GM18951 (cell line): Measurements from ENCODE around the gene KCNIP4.

Experiments
- POLR2A ChIP-seq: IDR thresholded peaks from 4 replicates; pipeline ENCODE4 v1.6.1; 2011; ENCODE audit warnings: mild to moderate bottlenecking; ENCODE audit not compliant: insufficient read length, insufficient read depth; ENCODE audit errors: extremely low read depth
- in situ Hi-C: fragments of 300-500 bp; cut with MboI; formaldehyde crosslinking; loops from one replicate; pipeline ENCODE4 v1.12.0; 2022; ENCODE audit warnings: low sequenced_read_pairs, mixed read lengths, inconsistent platforms; ENCODE audit not compliant: unreplicated experiment

KCNIP4 gene

DNA sequence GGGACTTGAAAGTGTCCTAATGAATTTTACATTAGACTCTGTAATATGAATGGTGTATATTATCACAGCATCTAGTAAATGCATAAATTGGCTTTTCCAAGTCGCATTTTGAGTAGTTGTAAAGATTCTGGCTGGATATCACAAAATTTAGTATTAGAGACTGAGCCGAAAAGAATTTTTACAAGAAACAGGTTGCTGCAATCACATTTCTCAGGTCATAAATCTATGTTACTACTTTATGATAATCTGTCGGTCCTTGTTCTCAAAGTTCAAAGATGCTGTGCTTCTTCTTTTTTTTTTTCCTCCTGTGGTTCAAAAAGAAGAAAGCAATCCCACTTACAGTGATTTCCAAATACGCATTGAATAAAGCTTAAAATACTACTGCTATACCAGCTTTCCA, 253.4 kb downstream of the KCNIP4 start:
- in situ Hi-C loops: no loop called here
- TF ChIP-seq POLR2A: no peak

DNA sequence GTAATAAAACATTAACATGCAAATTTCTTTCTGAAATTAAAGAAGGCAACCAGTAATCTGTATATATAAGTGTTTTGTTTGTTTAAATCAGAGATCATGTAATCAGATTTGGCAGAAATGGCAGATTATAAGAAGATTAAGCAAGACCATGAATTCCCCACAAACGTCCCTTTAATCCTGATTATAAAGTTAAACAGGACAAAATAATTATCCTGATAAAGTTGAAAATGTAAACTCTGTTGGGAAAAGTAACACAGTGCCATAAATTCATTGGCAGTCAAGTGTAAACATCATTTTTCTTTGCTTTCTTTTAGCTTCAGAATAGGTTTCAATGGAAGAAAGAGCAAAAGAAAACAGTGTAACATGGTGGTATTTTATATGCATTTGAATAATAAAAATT, 256.3 kb downstream of the KCNIP4 start:
- in situ Hi-C loops: no loop called here
- no peak for TF ChIP-seq POLR2A

DNA sequence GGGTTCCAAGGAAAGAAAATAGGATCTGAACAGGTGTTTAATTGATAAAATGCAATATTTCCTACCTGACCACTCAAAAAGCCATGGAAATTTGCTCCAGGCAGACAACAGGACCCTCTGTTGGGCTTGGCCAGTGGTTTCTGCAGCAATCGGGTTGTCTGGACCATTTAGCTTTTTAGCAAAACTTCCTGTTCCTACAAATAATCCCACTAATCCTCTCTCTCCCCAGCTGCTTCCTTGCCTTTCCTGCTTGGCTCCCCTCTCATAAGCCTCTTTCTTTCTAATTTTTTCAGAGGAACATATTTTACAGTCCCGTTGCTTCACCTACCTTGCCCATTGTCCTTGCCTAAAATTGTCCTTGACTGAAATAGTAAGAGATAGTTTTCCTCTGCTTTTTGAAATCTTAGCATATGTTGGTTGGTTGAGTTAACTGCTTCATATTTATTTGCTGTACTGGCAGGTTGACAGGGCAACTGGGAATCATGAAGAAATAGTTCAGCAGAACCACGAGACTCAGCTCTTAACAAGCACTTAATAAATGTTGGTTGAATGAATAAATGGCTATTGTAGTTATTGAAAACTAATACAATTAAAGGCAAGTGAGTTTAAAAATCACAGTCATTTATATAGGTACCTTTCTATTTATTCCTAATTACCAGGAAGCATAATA, 259.8 kb downstream of the KCNIP4 start:
- TF ChIP-seq POLR2A: no peak
- in situ Hi-C loops: no loop called here

DNA sequence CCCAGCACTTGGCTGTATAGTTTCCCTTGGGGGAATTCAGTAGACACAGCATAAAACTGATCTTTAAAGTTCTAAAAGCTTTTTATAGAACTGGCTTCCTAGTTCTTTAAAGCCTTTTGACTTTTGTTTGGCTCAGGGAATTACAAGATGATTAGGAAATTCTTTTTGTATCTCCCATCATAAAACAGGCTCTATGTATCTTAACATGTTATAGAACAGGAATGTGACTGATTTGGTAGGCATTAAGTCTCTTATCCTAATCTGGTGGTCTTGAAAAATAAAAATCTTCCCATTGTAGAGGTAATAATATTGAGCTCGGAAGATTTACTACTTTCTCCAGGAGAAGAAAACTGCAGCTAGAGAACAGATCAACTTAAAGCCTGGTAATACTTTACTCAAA, 262.7 kb downstream of the KCNIP4 start:
- in situ Hi-C loops: no loop called here
- no peak for TF ChIP-seq POLR2A

- TF ChIP-seq POLR2A: no peak
- in situ Hi-C loops: no loop called here
Measured at GRCh38 chr4:21680326-21680898, 268.2 kb downstream of the KCNIP4 start.

- TF ChIP-seq POLR2A: no peak
- in situ Hi-C loops: no loop called here
Measured at GRCh38 chr4:21678711-21679110, 269.9 kb downstream of the KCNIP4 start.

GRCh38 chr4:21677173-21677572, 271.4 kb downstream of the KCNIP4 start:
- in situ Hi-C loops: no loop called here
- no peak for TF ChIP-seq POLR2A

DNA sequence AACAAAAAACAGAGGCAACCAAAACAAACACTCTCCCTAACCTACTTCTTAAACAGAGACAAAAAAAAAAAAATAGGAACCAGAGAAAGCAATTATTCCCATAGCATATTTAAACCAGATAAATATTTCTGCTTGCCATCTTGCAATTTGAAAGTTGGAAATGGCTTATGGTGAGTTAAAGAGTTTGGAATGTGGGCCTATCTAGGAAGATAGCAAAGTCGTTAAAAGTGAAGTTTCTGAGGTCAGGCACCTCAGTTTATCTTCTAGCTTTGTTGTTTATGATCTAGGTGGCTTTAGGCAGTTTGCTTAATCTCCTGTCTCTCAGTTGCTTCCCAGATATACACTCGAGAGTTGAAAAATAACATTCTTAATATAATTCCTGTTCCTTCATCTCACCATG, 284.2 kb downstream of the KCNIP4 start:
- in situ Hi-C loops: no loop called here
- TF ChIP-seq POLR2A: no peak

- in situ Hi-C loops: no loop called here
- no peak for TF ChIP-seq POLR2A
Measured at GRCh38 chr4:21656832-21657231, 291.7 kb downstream of the KCNIP4 start.

- TF ChIP-seq POLR2A: no peak
- in situ Hi-C loops: no loop called here
Measured at GRCh38 chr4:21655031-21655430, 293.5 kb downstream of the KCNIP4 start.

- in situ Hi-C loops: no loop called here
- TF ChIP-seq POLR2A: no peak
Measured at GRCh38 chr4:21652508-21653231, 295.9 kb downstream of the KCNIP4 start.

DNA sequence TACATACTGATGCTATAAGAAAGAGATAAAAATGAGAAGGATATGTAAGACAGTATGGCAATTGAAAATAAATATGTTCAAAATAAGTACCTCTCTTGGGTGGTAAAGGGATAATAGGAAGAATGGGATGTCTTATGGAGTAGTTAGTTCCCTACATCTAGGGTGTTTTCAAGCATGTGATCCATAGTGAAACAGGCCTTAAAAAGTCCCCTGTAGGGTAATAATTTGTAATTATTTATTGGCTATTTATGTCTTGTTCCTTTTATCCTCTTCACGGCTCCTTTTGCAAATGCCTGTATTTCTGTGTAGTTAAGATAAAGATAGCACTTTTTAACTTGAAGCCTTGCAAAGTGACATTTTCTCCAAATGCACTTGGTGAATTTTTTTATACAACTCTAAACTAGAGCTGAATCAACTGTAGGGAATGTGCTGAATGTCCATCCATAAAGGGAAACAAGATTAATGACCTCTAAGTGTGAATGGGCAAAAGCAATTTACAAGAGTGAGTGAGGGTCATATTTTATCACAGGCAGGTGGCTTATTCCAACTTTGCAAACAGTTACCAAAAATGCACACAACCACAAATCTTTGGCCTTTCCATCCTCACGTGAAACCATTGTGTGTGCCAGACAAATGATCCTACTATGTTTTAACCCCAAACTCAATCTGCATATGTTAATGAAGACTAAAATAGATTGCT, 299.0 kb downstream of the KCNIP4 start:
- no peak for TF ChIP-seq POLR2A
- in situ Hi-C loops: no loop called here

DNA sequence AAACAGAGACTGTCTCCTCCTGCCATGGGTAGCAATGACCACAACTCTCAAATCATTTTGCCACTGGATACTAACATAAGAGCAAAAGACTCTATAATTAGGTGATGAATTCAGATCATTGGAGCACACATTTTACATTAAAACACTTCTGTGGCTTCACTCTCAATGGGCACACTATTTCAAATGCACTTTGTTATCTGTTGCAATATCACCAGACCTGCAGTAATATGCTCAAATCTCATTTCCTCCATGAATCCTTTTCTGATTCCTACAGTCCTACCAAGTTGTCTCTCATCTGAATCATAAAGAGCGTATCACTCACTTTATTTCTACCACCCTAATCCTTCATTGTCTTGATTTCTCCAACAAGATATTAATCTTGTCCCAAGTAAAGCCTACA, 302.8 kb downstream of the KCNIP4 start:
- TF ChIP-seq POLR2A: no peak
- in situ Hi-C loops: no loop called here
